ENCODE results near the gene CPA2.

Gene CPA2

GRCh38 chr7:130266961-130267321 is 278 bp downstream of the CPA2 start:
- no peaks in the 10 kb centered on the region for H3K27me3 ChIP-seq
- no peak overlapping the region for H3K4me3 ChIP-seq
- no peak for DNase-seq
- H3K4me1 ChIP-seq, result peaks cover 0 to 6% (median 3%) of the 10 kb centered on the region in 4 donors
- intact Hi-C loops (cut with DNase I; ENCODE audit: low total_unique reads), result no loop called here
- H3K36me3 ChIP-seq, result no peaks in the 10 kb centered on the region
- no peak overlapping the region for H3K27ac ChIP-seq
- no peak for TF ChIP-seq CTCF (IDR thresholded peaks at IDR 0.05)
- no peaks in the 10 kb centered on the region for H3K9me3 ChIP-seq

GRCh38 chr7:130268463-130269317 is 2.0 kb downstream of the CPA2 start:
- intact Hi-C loops (cut with DNase I; ENCODE audit: low total_unique reads), result no loop called here
- no peak for DNase-seq

GRCh38 chr7:130269318-130269694 is 2.6 kb downstream of the CPA2 start:
- H3K9me3 ChIP-seq, result no peaks in the 10 kb centered on the region
- no peak for DNase-seq
- intact Hi-C loops (cut with DNase I; ENCODE audit: low total_unique reads), result no loop called here
- no peaks in the 10 kb centered on the region for H3K27me3 ChIP-seq
- no peak overlapping the region for H3K4me3 ChIP-seq
- no peak for TF ChIP-seq CTCF (IDR thresholded peaks at IDR 0.05)
- H3K36me3 ChIP-seq, result no peaks in the 10 kb centered on the region
- H3K4me1 ChIP-seq, result peaks cover 0 to 28% (median 16%) of the 10 kb centered on the region in 4 donors
- H3K27ac ChIP-seq, result no peak overlapping the region

More at GRCh38 chr7:130268463-130269317, 2.0 kb downstream of the CPA2 start:
- no peak for TF ChIP-seq CTCF (IDR thresholded peaks at IDR 0.05)
- no peak overlapping the region for H3K27ac ChIP-seq
- peaks cover 0 to 23% (median 14%) of the 10 kb centered on the region in 4 donors for H3K4me1 ChIP-seq
- H3K36me3 ChIP-seq, result no peaks in the 10 kb centered on the region
- no peak overlapping the region for H3K4me3 ChIP-seq
- no peaks in the 10 kb centered on the region for H3K27me3 ChIP-seq
- no peaks in the 10 kb centered on the region for H3K9me3 ChIP-seq

GRCh38 chr7:130270947-130271800 is 4.5 kb downstream of the CPA2 start:
- Histone ChIP-seq H3K9me3 (no peaks in the 10 kb centered on the region), H3K27me3 (no peaks in the 10 kb centered on the region), H3K27ac (peak overlapping the region in 1 of 2 donors; percentile 61), H3K36me3 (no peaks in the 10 kb centered on the region), H3K4me1 (peaks cover 0 to 41% (median 20%) of the 10 kb centered on the region in 4 donors), H3K4me3 (no peak overlapping the region)
- DNase-seq, result no peak
- TF ChIP-seq CTCF (IDR thresholded peaks at IDR 0.05), result no peak
- intact Hi-C loops (cut with DNase I; ENCODE audit: low total_unique reads), result loop anchor here (10.0 kb wide), 2 partner anchors 124 to 394 kb away; partner anchors contain the start of gene COPG2

- Histone ChIP-seq H3K36me3 (no peaks in the 10 kb centered on the region), H3K4me3 (peak overlapping the region; percentile 29 to 45), H3K9me3 (no peaks in the 10 kb centered on the region), H3K4me1 (peaks cover 0 to 41% (median 20%) of the 10 kb centered on the region in 4 donors), H3K27ac (peak overlapping the region in 1 of 2 donors; percentile 61), H3K27me3 (no peaks in the 10 kb centered on the region)
- DNase-seq, result no peak
- intact Hi-C loops (cut with DNase I; ENCODE audit: low total_unique reads), result loop anchor here (10.0 kb wide), 2 partner anchors 122 to 392 kb away; partner anchors contain the start of gene COPG2
- TF ChIP-seq CTCF (IDR thresholded peaks at IDR 0.05), result no peak
Measured at GRCh38 chr7:130272381-130273080, 5.9 kb downstream of the CPA2 start.
